HEK293 (cell line): Measurements from ENCODE around the gene ADAMTSL3.

Experiments used
- CTCF ChIA-PET: fragments of 350-600 bp; formaldehyde crosslinking; extraction: SDS; loops from one replicate; lab custom pipeline; 2021; ENCODE audit warnings: antibody characterized with exemption; lab: Yijun Ruan, JAX
- POLR2A ChIA-PET: fragments of 300-600 bp; formaldehyde crosslinking; extraction: SDS; loops from one replicate; lab custom pipeline; 2020; ENCODE audit warnings: antibody characterized with exemption, inconsistent platforms; lab: Yijun Ruan, JAX
- H3K27ac ChIP-seq: fragments of 200-500 bp; sonication (Bioruptor generic); 2 replicates; pipeline ENCODE4 v1.5.1; 2014; ENCODE audit warnings: low read depth, low read length, control low read depth, inconsistent platforms; ENCODE audit errors: extremely low read depth
- H3K36me3 ChIP-seq, 2 experiments: fragments of 200-500 bp in 1 of 2; sonication (Bioruptor generic) in 1 of 2; 1 replicate in 1 of 2; 2 replicates in 1 of 2; pipeline ENCODE4 v1.5.1; 2014 to 2017; ENCODE audit warnings: inconsistent platforms in 2 of 2, low read length in 2 of 2; ENCODE audit not compliant: control insufficient read depth in 2 of 2, insufficient read depth in 1 of 2
- H3K4me1 ChIP-seq: fragments of 200-500 bp; sonication (Bioruptor generic); 2 replicates; pipeline ENCODE4 v1.5.1; 2014; ENCODE audit warnings: mild to moderate bottlenecking, low read length, inconsistent platforms; ENCODE audit not compliant: control insufficient read depth, insufficient read depth
- H3K4me3 ChIP-seq: 2 replicates; pipeline ENCODE4 v1.5.1; 2011; ENCODE audit warnings: low read depth, mild to moderate bottlenecking, control low read depth, low read length, moderate library complexity
- H3K9me3 ChIP-seq: fragments of 200-500 bp; sonication (Bioruptor generic); 2 replicates; pipeline ENCODE4 v1.5.1; 2014; ENCODE audit warnings: low read depth, low read length, inconsistent platforms; ENCODE audit not compliant: control insufficient read depth, insufficient read depth
- ATF2 ChIP-seq: fragments of 450-650 bp; formaldehyde crosslinking; IDR thresholded peaks from 2 replicates; pipeline ENCODE4 v1.5.1; 2016; ENCODE audit warnings: missing biosample characterization, missing genetic modification characterization, low read depth
- EGR2 ChIP-seq: fragments of 450-650 bp; formaldehyde crosslinking; IDR thresholded peaks from 2 replicates; pipeline ENCODE4 v1.5.1; 2016; ENCODE audit warnings: low read depth, missing biosample characterization, missing genetic modification characterization
- TSHZ1 ChIP-seq: fragments of 450-650 bp; formaldehyde crosslinking; IDR thresholded peaks from 2 replicates; pipeline ENCODE4 v1.5.1; 2016; ENCODE audit warnings: missing biosample characterization, missing genetic modification characterization, borderline replicate concordance
- ZNF132 ChIP-seq: fragments of 450-650 bp; formaldehyde crosslinking; IDR thresholded peaks from 2 replicates; pipeline ENCODE4 v1.5.1; 2017; ENCODE audit warnings: missing biosample characterization, missing genetic modification characterization, borderline replicate concordance
- ZNF138 ChIP-seq: fragments of 450-650 bp; formaldehyde crosslinking; IDR thresholded peaks from 2 replicates; pipeline ENCODE4 v1.5.1; 2016; ENCODE audit warnings: missing biosample characterization, missing genetic modification characterization, borderline replicate concordance
- ZNF16 ChIP-seq: fragments of 450-650 bp; formaldehyde crosslinking; IDR thresholded peaks from 2 replicates; pipeline ENCODE4 v1.5.1; 2016; ENCODE audit warnings: low read depth, missing biosample characterization, missing genetic modification characterization
- ZNF214 ChIP-seq: fragments of 450-650 bp; formaldehyde crosslinking; IDR thresholded peaks from 2 replicates; pipeline ENCODE4 v1.5.1; 2017; ENCODE audit warnings: missing biosample characterization, mild to moderate bottlenecking, missing genetic modification characterization, borderline replicate concordance
- ZNF26 ChIP-seq: fragments of 450-650 bp; formaldehyde crosslinking; IDR thresholded peaks from 2 replicates; pipeline ENCODE4 v1.5.1; 2016; ENCODE audit warnings: missing biosample characterization, missing genetic modification characterization
- ZNF350 ChIP-seq: fragments of 450-650 bp; formaldehyde crosslinking; IDR thresholded peaks from 2 replicates; pipeline ENCODE4 v1.5.0; 2017; ENCODE audit warnings: missing biosample characterization, mild to moderate bottlenecking, missing genetic modification characterization
- ZNF362 ChIP-seq: fragments of 450-650 bp; formaldehyde crosslinking; IDR thresholded peaks from 2 replicates; pipeline ENCODE4 v1.5.1; 2016; ENCODE audit warnings: missing biosample characterization, missing genetic modification characterization
- ZNF513 ChIP-seq: fragments of 450-650 bp; IDR thresholded peaks from 2 replicates; pipeline ENCODE4 v1.5.1; 2018; ENCODE audit warnings: missing biosample characterization, missing genetic modification characterization
- ZNF549 ChIP-seq: fragments of 450-650 bp; IDR thresholded peaks from 2 replicates; pipeline ENCODE4 v1.5.1; 2018; ENCODE audit warnings: missing biosample characterization, missing genetic modification characterization, mild to moderate bottlenecking, inconsistent platforms, moderate library complexity
- ZNF560 ChIP-seq: fragments of 450-650 bp; formaldehyde crosslinking; IDR thresholded peaks from 2 replicates; pipeline ENCODE4 v1.5.1; 2017; ENCODE audit warnings: missing biosample characterization, missing genetic modification characterization, borderline replicate concordance
- ZNF621 ChIP-seq: fragments of 450-650 bp; formaldehyde crosslinking; IDR thresholded peaks from 2 replicates; pipeline ENCODE4 v1.5.1; 2017; ENCODE audit warnings: missing biosample characterization, missing genetic modification characterization
- ZNF623 ChIP-seq: fragments of 450-650 bp; formaldehyde crosslinking; IDR thresholded peaks from 2 replicates; pipeline ENCODE4 v1.5.1; 2016; ENCODE audit warnings: missing biosample characterization, missing genetic modification characterization
- ZNF658 ChIP-seq: fragments of 450-650 bp; formaldehyde crosslinking; IDR thresholded peaks from 2 replicates; pipeline ENCODE4; 2016; ENCODE audit warnings: missing biosample characterization, missing genetic modification characterization
- ZNF664 ChIP-seq: fragments of 450-650 bp; formaldehyde crosslinking; IDR thresholded peaks from 2 replicates; pipeline ENCODE4 v1.5.1; 2016; ENCODE audit warnings: missing biosample characterization, missing genetic modification characterization
- ZNF670 ChIP-seq: fragments of 450-650 bp; formaldehyde crosslinking; IDR thresholded peaks from 2 replicates; pipeline ENCODE4 v1.5.1; 2016; ENCODE audit warnings: missing biosample characterization, missing genetic modification characterization, low read depth
- ZNF677 ChIP-seq: fragments of 450-650 bp; IDR thresholded peaks from 2 replicates; pipeline ENCODE4 v1.5.0; 2018; ENCODE audit warnings: missing biosample characterization, mild to moderate bottlenecking, missing genetic modification characterization, moderate library complexity
- ZNF707 ChIP-seq: fragments of 450-650 bp; formaldehyde crosslinking; IDR thresholded peaks from 2 replicates; pipeline ENCODE4 v1.5.1; 2016; ENCODE audit warnings: missing biosample characterization, missing genetic modification characterization
- ZNF776 ChIP-seq: fragments of 450-650 bp; formaldehyde crosslinking; IDR thresholded peaks from 2 replicates; pipeline ENCODE4 v1.5.0; 2017; ENCODE audit warnings: missing biosample characterization, missing genetic modification characterization, borderline replicate concordance

Gene ADAMTSL3

GRCh38 chr15:83922649-83923294 lies 268.8 kb downstream of the ADAMTSL3 start (continued):
- TF ChIP-seq EGR2 (tag by site-specific recombination), result no peak
- TF ChIP-seq ZNF658 (tag by site-specific recombination), result no peak
- no peak for TF ChIP-seq ZNF513 (tag by site-specific recombination)
- TF ChIP-seq ATF2 (tag by site-specific recombination), result no peak
- no peak for TF ChIP-seq ZNF707 (tag by site-specific recombination)

GRCh38 chr15:83926116-83926515 lies 272.2 kb downstream of the ADAMTSL3 start:
- ChIA-PET CTCF (no interaction called here), POLR2A (no interaction called here)
- TF ChIP-seq ZNF776 (tag by site-specific recombination) (no peak), ZNF16 (no peak), ZNF623 (tag by site-specific recombination) (peak; percentile 54)
- no peaks in the 10 kb centered on the region for H3K4me1 ChIP-seq
- no peaks in the 10 kb centered on the region for H3K36me3 ChIP-seq
- H3K27ac ChIP-seq, result no peak overlapping the region
- H3K9me3 ChIP-seq, result no peaks in the 10 kb centered on the region
- no peak overlapping the region for H3K4me3 ChIP-seq

GRCh38 chr15:83927704-83928391 lies 273.9 kb downstream of the ADAMTSL3 start:
- CTCF ChIA-PET, result interaction anchor here (0.6 kb wide), 1 partner anchor 53 kb away, joined by 3 read pairs; no protein-coding TSS in a partner anchor
- POLR2A ChIA-PET, result no interaction called here
- H3K4me3 ChIP-seq, result no peak overlapping the region

More at GRCh38 chr15:83927704-83928391, 273.9 kb downstream of the ADAMTSL3 start:
- Histone ChIP-seq H3K4me1 (no peaks in the 10 kb centered on the region), H3K36me3 (no peaks in the 10 kb centered on the region), H3K27ac (no peak overlapping the region), H3K9me3 (no peaks in the 10 kb centered on the region)
- no peak for TF ChIP-seq ZNF214 (tag by site-specific recombination)
- TF ChIP-seq ZNF560 (tag by site-specific recombination), result no peak
- no peak for TF ChIP-seq EGR2 (tag by site-specific recombination)
- no peak for TF ChIP-seq TSHZ1 (tag by site-specific recombination)
- no peak for TF ChIP-seq ZNF132 (tag by site-specific recombination)
- no peak for TF ChIP-seq ZNF623 (tag by site-specific recombination)
- no peak for TF ChIP-seq ZNF26 (tag by site-specific recombination)
- TF ChIP-seq ZNF549 (tag by site-specific recombination), result no peak
- no peak for TF ChIP-seq ZNF621 (tag by site-specific recombination)
- TF ChIP-seq ZNF658 (tag by site-specific recombination), result no peak
- no peak for TF ChIP-seq ZNF664 (tag by site-specific recombination)
- TF ChIP-seq ZNF350 (tag by site-specific recombination), result no peak
- no peak for TF ChIP-seq ZNF670 (tag by site-specific recombination)
- TF ChIP-seq ZNF138, result no peak
- TF ChIP-seq ZNF362, result no peak
- TF ChIP-seq ZNF677 (tag by site-specific recombination), result no peak
